ENCODE results near the gene CNPY3.
"Not testable (repeated sequence)": the region's sequence is repeated elsewhere in the genome, so short reads cannot be mapped to it uniquely, and the experiment has no call there.

CNPY3 gene

DNA sequence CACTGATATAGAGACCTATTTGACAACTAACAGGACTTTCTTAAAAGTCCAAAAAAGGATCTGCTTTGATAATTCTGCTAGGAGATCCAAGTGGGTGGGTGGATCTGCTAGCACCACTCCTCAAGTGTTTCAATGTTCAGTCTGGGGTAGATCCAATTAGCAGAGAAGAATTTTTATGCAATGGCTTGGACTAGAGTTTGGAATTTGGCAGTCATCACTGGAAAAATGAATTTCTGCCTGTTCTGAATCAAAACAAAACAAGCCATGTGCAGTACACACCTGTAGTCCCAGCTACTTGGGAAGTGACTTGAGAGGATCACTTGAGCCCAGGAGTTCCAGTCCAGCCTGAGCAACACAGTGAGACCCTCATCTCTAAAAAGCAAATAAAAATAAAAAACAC is 18.7 kb downstream of the CNPY3 start:
- H3K4ac ChIP-seq (ENCODE audit: low read depth, low read length), result no peak overlapping the region
- no peak overlapping the region for H4K12ac ChIP-seq (ENCODE audit: low read depth, low read length)
- H2BK12ac ChIP-seq (ENCODE audit: low read length), result no peak overlapping the region
- no peak overlapping the region for H4K91ac ChIP-seq (ENCODE audit: low read depth, low read length)
- no peak overlapping the region for H2AK5ac ChIP-seq (ENCODE audit: low read length)
- no peak overlapping the region for H3K27ac ChIP-seq (ENCODE audit: low read depth, low read length)
- no peak overlapping the region for H4K8ac ChIP-seq (ENCODE audit: low read depth, low read length)
- H3K9ac ChIP-seq (ENCODE audit: low read length), result no peak overlapping the region
- no peaks in the 10 kb centered on the region for H3K27me3 ChIP-seq (ENCODE audit: insufficient read depth, low read length)
- H2BK5ac ChIP-seq (ENCODE audit: low read depth, low read length, poor library complexity), result no peak overlapping the region
- no peak for DNase-seq
- no peak overlapping the region for H3K18ac ChIP-seq (ENCODE audit: low read length)
- no peak overlapping the region for H3K4me2 ChIP-seq (ENCODE audit: low read length)
- H3K4me3 ChIP-seq (ENCODE audit: low read depth, low read length), result no peak overlapping the region
- H3K36me3 ChIP-seq (ENCODE audit: control insufficient read depth in 1 of 2, insufficient read depth in 2 of 2, low read length in 2 of 2), result peaks cover 0 to 1% of the 10 kb centered on the region in 2 experiments
- no peak overlapping the region for H2AFZ ChIP-seq (ENCODE audit: insufficient read depth, low read length, poor library complexity)
- no peaks in the 10 kb centered on the region for H3K79me2 ChIP-seq (ENCODE audit: control insufficient read depth, insufficient read depth, low read length, poor library complexity)
- no peak overlapping the region for H3K23ac ChIP-seq (ENCODE audit: low read length)
- no peaks in the 10 kb centered on the region for H3K9me3 ChIP-seq (ENCODE audit: insufficient read depth, low read depth, low read length)
- H3K4me1 ChIP-seq (ENCODE audit: control insufficient read depth in 1 of 2, insufficient read depth in 2 of 2, low read length in 2 of 2), result no peaks in the 10 kb centered on the region
- no peak overlapping the region for H2BK120ac ChIP-seq (ENCODE audit: insufficient read depth, low read length, poor library complexity)
- H3K79me1 ChIP-seq (ENCODE audit: low read length), result no peaks in the 10 kb centered on the region
- no peak overlapping the region for H3K14ac ChIP-seq (ENCODE audit: low read length)

- no peak for DNase-seq
- no CpG with 5 or more reads among the region's 4 CpGs for WGBS (ENCODE audit: extremely low coverage, insufficient coverage, insufficient read length)
- Histone ChIP-seq H2BK120ac (ENCODE audit: insufficient read depth, low read length, poor library complexity) (no peak overlapping the region), H3K4me2 (ENCODE audit: low read length) (no peak overlapping the region), H4K8ac (ENCODE audit: low read depth, low read length) (no peak overlapping the region), H3K27me3 (ENCODE audit: insufficient read depth, low read length) (no peaks in the 10 kb centered on the region), H2BK5ac (ENCODE audit: low read depth, low read length, poor library complexity) (no peak overlapping the region), H3K18ac (ENCODE audit: low read length) (no peak overlapping the region), H2BK12ac (ENCODE audit: low read length) (no peak overlapping the region), H3K9me3 (ENCODE audit: insufficient read depth, low read depth, low read length) (no peaks in the 10 kb centered on the region), H4K91ac (ENCODE audit: low read depth, low read length) (no peak overlapping the region), H3K14ac (ENCODE audit: low read length) (no peak overlapping the region), H3K27ac (ENCODE audit: low read depth, low read length) (no peak overlapping the region), H2AK5ac (ENCODE audit: low read length) (no peak overlapping the region), H2AFZ (ENCODE audit: insufficient read depth, low read length, poor library complexity) (no peak overlapping the region), H3K4me1 (ENCODE audit: control insufficient read depth in 1 of 2, insufficient read depth in 2 of 2, low read length in 2 of 2) (no peaks in the 10 kb centered on the region), H3K23ac (ENCODE audit: low read length) (no peak overlapping the region), H4K12ac (ENCODE audit: low read depth, low read length) (no peak overlapping the region), H3K4me3 (ENCODE audit: low read depth, low read length) (no peak overlapping the region), H3K9ac (ENCODE audit: low read length) (no peak overlapping the region), H3K36me3 (ENCODE audit: control insufficient read depth in 1 of 2, insufficient read depth in 2 of 2, low read length in 2 of 2) (no peaks in the 10 kb centered on the region), H3K4ac (ENCODE audit: low read depth, low read length) (no peak overlapping the region), H3K79me2 (ENCODE audit: control insufficient read depth, insufficient read depth, low read length, poor library complexity) (no peaks in the 10 kb centered on the region), H3K79me1 (ENCODE audit: low read length) (no peaks in the 10 kb centered on the region)
Observed at GRCh38 chr6:42952389-42952788, 23.1 kb downstream of the CNPY3 start.

DNA sequence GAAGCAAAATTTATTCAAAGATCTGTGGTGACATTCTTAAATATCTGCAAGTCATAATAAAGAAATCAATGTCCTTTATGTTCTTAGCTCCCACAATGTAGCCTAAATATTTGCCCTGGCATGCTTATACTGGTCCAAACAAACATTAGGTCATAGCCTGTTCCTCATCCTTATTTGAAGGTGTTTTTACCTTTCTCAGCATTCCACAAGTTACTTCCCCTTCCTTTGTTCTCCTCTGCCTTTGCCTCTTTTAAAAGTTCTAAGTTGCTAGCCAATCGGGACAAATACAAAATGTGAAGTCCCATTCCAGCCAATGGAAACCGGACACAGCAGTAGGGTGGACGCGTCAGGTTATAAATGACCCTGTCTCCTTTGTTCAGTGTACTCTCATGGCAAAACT is 25.1 kb downstream of the CNPY3 start:
- not testable (repeated sequence) for H3K27ac ChIP-seq (ENCODE audit: low read depth, low read length); H4K8ac ChIP-seq (ENCODE audit: low read depth, low read length); H2BK5ac ChIP-seq (ENCODE audit: low read depth, low read length, poor library complexity); H2AK5ac ChIP-seq (ENCODE audit: low read length); H3K4me1 ChIP-seq (ENCODE audit: control insufficient read depth in 1 of 2, insufficient read depth in 2 of 2, low read length in 2 of 2); DNase-seq; H3K4me2 ChIP-seq (ENCODE audit: low read length); H3K23ac ChIP-seq (ENCODE audit: low read length); H2AFZ ChIP-seq (ENCODE audit: insufficient read depth, low read length, poor library complexity); H3K36me3 ChIP-seq (ENCODE audit: control insufficient read depth in 1 of 2, insufficient read depth in 2 of 2, low read length in 2 of 2); H3K4ac ChIP-seq (ENCODE audit: low read depth, low read length); H3K79me2 ChIP-seq (ENCODE audit: control insufficient read depth, insufficient read depth, low read length, poor library complexity); H3K4me3 ChIP-seq (ENCODE audit: low read depth, low read length); H3K9me3 ChIP-seq (ENCODE audit: insufficient read depth, low read depth, low read length); H3K9ac ChIP-seq (ENCODE audit: low read length); H2BK120ac ChIP-seq (ENCODE audit: insufficient read depth, low read length, poor library complexity); H3K18ac ChIP-seq (ENCODE audit: low read length); H3K79me1 ChIP-seq (ENCODE audit: low read length); H4K91ac ChIP-seq (ENCODE audit: low read depth, low read length); H3K14ac ChIP-seq (ENCODE audit: low read length); H2BK12ac ChIP-seq (ENCODE audit: low read length); H4K12ac ChIP-seq (ENCODE audit: low read depth, low read length); H3K27me3 ChIP-seq (ENCODE audit: insufficient read depth, low read length)
- no CpG with 5 or more reads among the region's 4 CpGs for WGBS (ENCODE audit: extremely low coverage, insufficient coverage, insufficient read length)

DNA sequence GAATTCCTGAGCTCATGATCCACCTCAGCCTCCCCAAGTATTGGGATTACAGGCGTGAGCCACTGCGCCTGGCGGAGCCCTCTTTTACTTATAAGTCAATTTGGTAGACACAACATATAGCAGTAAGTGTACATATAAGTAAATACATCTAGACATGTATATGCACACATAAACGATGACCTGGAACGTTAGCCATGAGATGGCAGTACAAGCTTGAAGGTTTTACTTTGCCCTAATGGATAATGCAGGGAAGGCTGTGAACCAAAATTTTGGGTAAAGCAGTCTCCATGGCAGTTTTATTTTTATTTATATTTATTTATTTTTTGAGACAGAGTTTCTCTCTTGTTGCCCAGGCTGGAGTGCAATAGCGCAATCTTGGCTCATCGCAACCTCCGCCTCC is 28.8 kb downstream of the CNPY3 start:
- Histone ChIP-seq H3K79me1 (ENCODE audit: low read length) (no peaks in the 10 kb centered on the region), H3K27ac (ENCODE audit: low read depth, low read length) (no peak overlapping the region), H2AFZ (ENCODE audit: insufficient read depth, low read length, poor library complexity) (no peak overlapping the region), H4K8ac (ENCODE audit: low read depth, low read length) (no peak overlapping the region), H4K12ac (ENCODE audit: low read depth, low read length) (no peak overlapping the region), H3K36me3 (ENCODE audit: control insufficient read depth in 1 of 2, insufficient read depth in 2 of 2, low read length in 2 of 2) (peaks cover 7 to 8% of the 10 kb centered on the region in 2 experiments), H4K91ac (ENCODE audit: low read depth, low read length) (no peak overlapping the region), H3K9ac (ENCODE audit: low read length) (no peak overlapping the region), H3K79me2 (ENCODE audit: control insufficient read depth, insufficient read depth, low read length, poor library complexity) (no peaks in the 10 kb centered on the region), H2BK120ac (ENCODE audit: insufficient read depth, low read length, poor library complexity) (no peak overlapping the region), H3K18ac (ENCODE audit: low read length) (no peak overlapping the region), H3K14ac (ENCODE audit: low read length) (no peak overlapping the region), H3K4me1 (ENCODE audit: control insufficient read depth in 1 of 2, insufficient read depth in 2 of 2, low read length in 2 of 2) (peaks cover 4 to 5% of the 10 kb centered on the region in 2 experiments), H2AK5ac (ENCODE audit: low read length) (no peak overlapping the region), H2BK5ac (ENCODE audit: low read depth, low read length, poor library complexity) (no peak overlapping the region), H3K4me3 (ENCODE audit: low read depth, low read length) (no peak overlapping the region), H3K4ac (ENCODE audit: low read depth, low read length) (no peak overlapping the region), H3K9me3 (ENCODE audit: insufficient read depth, low read depth, low read length) (peaks cover 2% of the 10 kb centered on the region), H2BK12ac (ENCODE audit: low read length) (no peak overlapping the region), H3K27me3 (ENCODE audit: insufficient read depth, low read length) (no peaks in the 10 kb centered on the region), H3K4me2 (ENCODE audit: low read length) (no peak overlapping the region), H3K23ac (ENCODE audit: low read length) (no peak overlapping the region)
- DNase-seq, result no peak
- no CpG with 5 or more reads among the region's 8 CpGs for WGBS (ENCODE audit: extremely low coverage, insufficient coverage, insufficient read length)

GRCh38 chr6:42959917-42960242 is 30.6 kb downstream of the CNPY3 start:
- no peak overlapping the region for H2BK12ac ChIP-seq (ENCODE audit: low read length)
- H3K27ac ChIP-seq (ENCODE audit: low read depth, low read length), result no peak overlapping the region
- no peak overlapping the region for H2AFZ ChIP-seq (ENCODE audit: insufficient read depth, low read length, poor library complexity)
- H4K91ac ChIP-seq (ENCODE audit: low read depth, low read length), result no peak overlapping the region
- H4K8ac ChIP-seq (ENCODE audit: low read depth, low read length), result no peak overlapping the region
- no peak overlapping the region for H2AK5ac ChIP-seq (ENCODE audit: low read length)
- no peak overlapping the region for H3K9ac ChIP-seq (ENCODE audit: low read length)
- H3K36me3 ChIP-seq (ENCODE audit: control insufficient read depth in 1 of 2, insufficient read depth in 2 of 2, low read length in 2 of 2), result peaks cover 18 to 20% of the 10 kb centered on the region in 2 experiments
- peak in 1 of 2 donors; percentile 24 for DNase-seq
- H3K4me2 ChIP-seq (ENCODE audit: low read length), result peak overlapping the region; percentile 67
- H2BK120ac ChIP-seq (ENCODE audit: insufficient read depth, low read length, poor library complexity), result no peak overlapping the region
- no peak overlapping the region for H3K14ac ChIP-seq (ENCODE audit: low read length)
- no peak overlapping the region for H2BK5ac ChIP-seq (ENCODE audit: low read depth, low read length, poor library complexity)
- WGBS (ENCODE audit: extremely low coverage, insufficient coverage, insufficient read length), result no CpG with 5 or more reads among the region's 13 CpGs
- no peaks in the 10 kb centered on the region for H3K79me2 ChIP-seq (ENCODE audit: control insufficient read depth, insufficient read depth, low read length, poor library complexity)
- no peak overlapping the region for H3K4ac ChIP-seq (ENCODE audit: low read depth, low read length)
- H3K4me1 ChIP-seq (ENCODE audit: control insufficient read depth in 1 of 2, insufficient read depth in 2 of 2, low read length in 2 of 2), result peaks cover 4 to 5% of the 10 kb centered on the region in 2 experiments
- H3K79me1 ChIP-seq (ENCODE audit: low read length), result no peaks in the 10 kb centered on the region
- H3K18ac ChIP-seq (ENCODE audit: low read length), result no peak overlapping the region
- peaks cover 2% of the 10 kb centered on the region for H3K9me3 ChIP-seq (ENCODE audit: insufficient read depth, low read depth, low read length)
- no peaks in the 10 kb centered on the region for H3K27me3 ChIP-seq (ENCODE audit: insufficient read depth, low read length)
- H3K23ac ChIP-seq (ENCODE audit: low read length), result no peak overlapping the region
- no peak overlapping the region for H3K4me3 ChIP-seq (ENCODE audit: low read depth, low read length)
- H4K12ac ChIP-seq (ENCODE audit: low read depth, low read length), result no peak overlapping the region

All from trophoblast cell (in vitro differentiated cells and primary cell).